Osteocyte (in vitro differentiated cells): ENCODE data around the gene KHNYN. TPM values are rescaled to one million over a fixed set of nuclear protein-coding genes. Genes with fewer than 3 reads are reported as not detected.

Experiments
- DNase-seq: peaks from one replicate; pipeline ENCODE4 v3.0.0; 2021; ENCODE audit warnings: mixed read lengths; ENCODE audit not compliant: unreplicated experiment; ENCODE audit errors: extremely low spot score
- H3K27ac Mint-ChIP-seq: one replicate; pipeline ENCODE4 v1.8.0; 2021; ENCODE audit warnings: mild to moderate bottlenecking, mixed read lengths; ENCODE audit not compliant: unreplicated experiment
- H3K27me3 Mint-ChIP-seq: one replicate; pipeline ENCODE4 v1.8.0; 2021; ENCODE audit warnings: mixed read lengths; ENCODE audit not compliant: unreplicated experiment
- H3K36me3 Mint-ChIP-seq: one replicate; pipeline ENCODE4 v1.8.0; 2021; ENCODE audit warnings: mixed read lengths; ENCODE audit not compliant: unreplicated experiment
- H3K4me1 Mint-ChIP-seq: one replicate; pipeline ENCODE4 v1.8.0; 2021; ENCODE audit warnings: mixed read lengths; ENCODE audit not compliant: unreplicated experiment
- H3K4me3 Mint-ChIP-seq: one replicate; pipeline ENCODE4 v1.8.0; 2021; ENCODE audit warnings: mild to moderate bottlenecking, moderate library complexity, mixed read lengths; ENCODE audit not compliant: unreplicated experiment
- H3K9me3 Mint-ChIP-seq: one replicate; pipeline ENCODE4 v1.8.0; 2021; ENCODE audit warnings: mixed read lengths; ENCODE audit not compliant: unreplicated experiment
- CTCF ChIP-seq: fragments of 200-600 bp; sonication (generic); IDR thresholded peaks from 2 replicates; pipeline ENCODE4 v1.5.0; 2021; ENCODE audit warnings: antibody characterized with exemption, mild to moderate bottlenecking, moderate library complexity
- total RNA-seq: library from RNA; stranded (reverse); gene quantifications from 2 replicates; pipeline ENCODE4 v1.2.1, GENCODE V29; 2021

The KHNYN gene
- total RNA-seq, 1 donor from 2014 or later = 60.9 TPM

- Mint-ChIP-seq H3K4me3 (peak overlapping the region; percentile 10), H3K27me3 (no peaks in the 10 kb centered on the region), H3K27ac (peak overlapping the region; percentile 24), H3K36me3 (peaks cover 22% of the 10 kb centered on the region), H3K9me3 (no peaks in the 10 kb centered on the region), H3K4me1 (peaks cover 58% of the 10 kb centered on the region)
- DNase-seq = no peak
- no peak for TF ChIP-seq CTCF
Measured at GRCh38 chr14:24401810-24402702, 27.7 kb upstream of the KHNYN start.

GRCh38 chr14:24403294-24403998 is 26.3 kb upstream of the KHNYN start:
- Mint-ChIP-seq H3K4me1 (peaks cover 52% of the 10 kb centered on the region), H3K27ac (peak overlapping the region; percentile 21), H3K27me3 (no peaks in the 10 kb centered on the region), H3K36me3 (peaks cover 22% of the 10 kb centered on the region), H3K4me3 (no peak overlapping the region), H3K9me3 (no peaks in the 10 kb centered on the region)
- TF ChIP-seq CTCF = no peak
- no peak for DNase-seq

GRCh38 chr14:24404814-24405213 is 24.9 kb upstream of the KHNYN start:
- no peak for DNase-seq
- Mint-ChIP-seq H3K9me3 (no peaks in the 10 kb centered on the region), H3K27me3 (no peaks in the 10 kb centered on the region), H3K4me1 (peaks cover 46% of the 10 kb centered on the region), H3K4me3 (no peak overlapping the region), H3K27ac (no peak overlapping the region), H3K36me3 (peaks cover 26% of the 10 kb centered on the region)
- no peak for TF ChIP-seq CTCF

- no peak for DNase-seq
- no peak overlapping the region for H3K27ac Mint-ChIP-seq
- no peak for TF ChIP-seq CTCF
- H3K4me3 Mint-ChIP-seq = no peak overlapping the region
- no peaks in the 10 kb centered on the region for H3K27me3 Mint-ChIP-seq
- H3K4me1 Mint-ChIP-seq = peaks cover 30% of the 10 kb centered on the region
- no peaks in the 10 kb centered on the region for H3K9me3 Mint-ChIP-seq
- H3K36me3 Mint-ChIP-seq = peaks cover 27% of the 10 kb centered on the region
Measured at GRCh38 chr14:24406416-24406815, 23.3 kb upstream of the KHNYN start.
